ENCODE data around the gene MCF2L.
"Not testable (repeated sequence)": the region's sequence is repeated elsewhere in the genome, so short reads cannot be mapped to it uniquely, and the experiment has no call there.

The MCF2L gene

DNA sequence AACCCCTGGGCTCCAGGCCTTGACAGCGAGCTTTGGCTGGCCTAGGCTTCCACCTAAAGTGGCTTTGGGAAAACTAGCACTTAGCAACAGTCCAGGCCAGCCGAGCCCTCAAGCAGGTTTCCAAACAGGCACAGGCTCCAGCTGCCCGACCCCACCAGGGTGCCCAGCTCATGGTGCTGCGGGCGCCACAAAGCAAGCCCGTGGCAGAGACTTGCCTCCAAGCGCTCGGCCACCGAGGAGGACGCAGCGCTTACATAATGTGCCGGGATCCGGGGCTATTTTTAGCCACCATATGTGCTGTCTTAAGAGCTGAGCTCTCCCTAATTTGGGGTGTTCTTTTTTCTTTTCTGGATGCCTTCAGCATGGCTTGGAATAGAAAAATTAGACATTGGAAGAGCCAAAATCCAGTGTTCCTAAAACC, 80.5 kb downstream of the MCF2L start:
- no peak for DNase-seq (ENCODE audit: low read depth in 2 of 2)

DNA sequence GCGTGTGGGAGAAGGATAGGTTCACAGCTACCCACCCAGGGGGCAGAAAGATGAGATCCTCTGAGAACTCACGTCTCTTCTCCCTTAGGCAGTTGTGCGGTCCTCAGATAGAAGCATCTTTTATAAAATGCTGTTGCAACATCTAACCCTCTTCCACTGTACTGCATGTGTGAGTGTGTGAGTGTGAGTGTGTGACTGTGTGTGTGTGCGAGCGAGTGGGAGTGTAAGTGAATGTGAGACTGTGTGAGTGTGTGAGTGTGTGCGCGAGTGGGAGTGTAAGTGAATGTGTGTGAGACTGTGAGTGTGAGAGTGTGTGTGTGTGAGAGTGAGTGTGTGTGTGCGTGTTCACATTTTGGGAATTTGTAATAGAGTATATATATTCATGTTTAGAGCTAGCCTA, 81.0 kb downstream of the MCF2L start:
- DNase-seq (ENCODE audit: low read depth in 2 of 2): no peak

- no peak for DNase-seq (ENCODE audit: low read depth in 2 of 2)
These were observed 81.9 kb downstream of the MCF2L start for GRCh38 chr13:113050734-113051431.

GRCh38 chr13:113051641-113052040, 82.6 kb downstream of the MCF2L start:
- no peak for DNase-seq (ENCODE audit: low read depth in 2 of 2)

DNA sequence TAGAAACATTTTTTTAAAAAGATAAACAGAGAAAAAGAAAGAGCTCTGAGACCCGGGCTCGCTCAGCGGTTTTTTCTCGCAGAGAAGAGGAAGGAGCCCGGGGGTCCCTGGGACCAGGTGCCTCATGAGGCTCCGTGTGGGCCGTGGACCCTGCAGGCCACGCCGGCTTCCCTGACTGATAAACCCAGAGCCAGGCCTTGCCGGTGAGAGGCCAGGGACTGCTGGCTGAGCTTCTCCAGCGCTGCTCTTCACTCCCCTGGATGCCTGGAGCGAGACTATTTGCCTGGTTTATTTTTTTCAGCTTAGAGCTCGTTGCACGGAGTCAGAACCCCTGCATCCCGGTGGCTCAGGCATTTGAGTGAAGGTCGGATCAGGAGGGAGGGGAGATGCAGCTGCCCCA, 83.2 kb downstream of the MCF2L start:
- no peak for DNase-seq (ENCODE audit: low read depth in 2 of 2)

DNA sequence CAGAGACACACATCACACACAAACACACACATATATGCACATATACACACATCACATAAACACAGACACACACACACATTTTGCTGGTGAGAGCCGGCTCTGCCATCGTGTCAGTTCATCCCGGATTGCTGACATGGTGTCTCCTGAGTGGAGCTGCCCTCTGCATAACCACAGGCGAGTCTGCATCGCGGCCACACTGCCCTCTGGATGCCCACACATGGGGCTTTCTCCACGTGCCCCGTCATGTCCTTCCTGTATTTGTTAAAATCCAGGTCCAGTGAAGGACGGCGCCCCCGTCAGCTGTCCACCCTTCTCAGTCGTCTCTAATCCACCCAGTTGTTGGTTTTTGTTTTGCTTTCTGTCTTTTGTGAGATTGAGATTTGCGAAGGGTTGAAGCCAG, 84.0 kb downstream of the MCF2L start:
- no peak for DNase-seq (ENCODE audit: low read depth in 2 of 2)

GRCh38 chr13:113053376-113053775, 84.4 kb downstream of the MCF2L start:
- no peak for DNase-seq (ENCODE audit: low read depth in 2 of 2)

GRCh38 chr13:113053801-113054604, 85.0 kb downstream of the MCF2L start:
- DNase-seq (ENCODE audit: low read depth in 2 of 2): no peak

GRCh38 chr13:113057084-113057483, 88.1 kb downstream of the MCF2L start:
- no peak for DNase-seq (ENCODE audit: low read depth in 2 of 2)

GRCh38 chr13:113057559-113057958, 88.5 kb downstream of the MCF2L start:
- DNase-seq (ENCODE audit: low read depth in 2 of 2): not testable (repeated sequence)

DNA sequence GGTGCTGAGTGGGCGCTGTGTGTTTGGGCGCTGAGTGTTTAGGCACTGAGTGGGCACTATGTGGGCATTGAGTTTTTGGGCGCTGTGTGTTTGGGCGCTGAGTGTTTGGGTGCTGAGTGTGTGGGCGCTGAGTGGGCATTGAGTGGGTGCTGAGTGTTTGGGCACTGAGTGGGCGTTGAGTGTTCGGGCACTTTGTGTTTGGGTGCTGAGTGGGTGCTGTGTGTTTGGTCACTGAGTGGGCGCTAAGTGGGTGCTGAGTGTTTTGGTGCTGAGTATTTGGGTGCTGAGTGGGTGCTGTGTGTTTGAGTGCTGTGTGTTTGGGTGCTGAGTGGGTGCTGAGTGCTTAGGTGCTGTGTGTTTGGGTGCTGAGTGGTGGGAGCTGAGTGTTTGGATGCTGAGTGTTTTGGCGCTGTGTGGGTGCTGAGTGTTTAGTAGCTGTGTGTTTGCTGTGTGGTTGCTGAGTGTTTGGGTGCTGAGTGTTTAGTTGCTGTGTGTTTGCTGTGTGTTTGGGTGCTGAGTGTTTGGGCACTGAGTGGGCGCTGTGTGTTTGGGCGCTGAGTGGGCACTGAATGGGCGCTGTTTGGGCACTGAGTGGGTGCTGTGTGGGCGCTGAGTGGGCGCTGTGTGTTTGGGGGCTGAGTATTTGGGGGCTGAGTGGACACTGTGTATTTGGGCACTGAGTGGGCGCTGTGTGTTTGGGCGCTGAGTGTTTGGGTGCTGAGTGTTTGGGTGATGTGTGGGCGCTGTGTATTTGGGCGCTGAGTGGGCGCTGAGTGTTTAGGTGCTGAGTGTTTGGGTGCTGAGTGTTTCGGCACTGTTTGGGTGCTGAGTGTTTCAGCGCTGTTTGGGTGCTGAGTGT, 89.3 kb downstream of the MCF2L start:
- DNase-seq (ENCODE audit: low read depth in 2 of 2): no peak

GRCh38 chr13:113058988-113059850, 90.2 kb downstream of the MCF2L start:
- DNase-seq (ENCODE audit: low read depth in 2 of 2): no peak

GRCh38 chr13:113059891-113060290, 90.9 kb downstream of the MCF2L start:
- no peak for DNase-seq (ENCODE audit: low read depth in 2 of 2)

GRCh38 chr13:113060557-113061270, 91.7 kb downstream of the MCF2L start:
- DNase-seq (ENCODE audit: low read depth in 2 of 2): no peak

- DNase-seq (ENCODE audit: low read depth in 2 of 2): no peak
These were observed 92.2 kb downstream of the MCF2L start for GRCh38 chr13:113061271-113061625.

DNA sequence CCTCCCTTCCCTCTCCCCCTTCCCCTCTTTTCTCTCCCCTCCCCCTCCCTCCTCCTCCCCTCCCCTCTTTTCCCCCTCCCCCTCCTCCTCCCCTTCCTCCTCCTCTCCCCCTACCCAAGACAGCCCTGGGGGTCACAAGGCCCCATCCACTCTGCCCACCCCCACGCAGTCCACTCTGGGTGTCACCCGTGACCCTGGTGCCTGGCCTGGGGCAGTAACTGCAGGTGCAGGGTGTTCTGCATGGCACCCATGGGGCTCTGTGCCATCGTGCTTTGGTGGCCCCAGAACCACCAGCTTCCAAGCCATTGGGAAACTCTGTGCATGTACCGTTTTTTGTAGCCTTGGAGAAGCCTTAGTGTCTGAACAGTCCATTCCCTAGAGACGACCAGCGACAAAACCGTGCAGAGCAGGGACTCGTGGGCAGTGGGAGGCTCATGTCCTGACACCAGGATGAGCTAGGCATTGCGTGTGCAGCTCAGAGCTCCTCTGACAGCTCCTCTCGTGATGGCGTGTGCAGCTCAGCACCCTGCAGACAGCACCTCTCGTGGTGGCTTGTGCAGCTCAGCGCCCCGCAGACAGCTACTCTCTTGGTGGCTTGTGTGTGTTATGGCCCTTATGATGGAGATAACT, 92.9 kb downstream of the MCF2L start:
- DNase-seq (ENCODE audit: low read depth in 2 of 2): no peak

- no peak for DNase-seq (ENCODE audit: low read depth in 2 of 2)
These were observed 93.7 kb downstream of the MCF2L start for GRCh38 chr13:113062691-113063090.

GRCh38 chr13:113063091-113063491, 94.1 kb downstream of the MCF2L start:
- no peak for DNase-seq (ENCODE audit: low read depth in 2 of 2)

GRCh38 chr13:113064000-113064533, 95.1 kb downstream of the MCF2L start:
- DNase-seq (ENCODE audit: low read depth in 2 of 2): no peak

All from stimulated activated CD8-positive, alpha-beta memory T cell treated with anti-CD3 and anti-CD28 coated beads, Interleukin-7, amount 100 ng/mL, for 1 hour (primary cell).